Lung (tissue), 13 donors: Measurements from ENCODE around the gene PBXIP1. TPM values are rescaled to one million over a fixed set of nuclear protein-coding genes. Genes with fewer than 3 reads are reported as not detected.
A peak's percentile ranks its signal among the peaks of the same experiment; 100 is the strongest.

Experiments
- ATAC-seq: fragments of 200-7000 bp; cut with Tn5 transposase; one replicate; pipeline ENCODE4 v1.9.1; 2020; ENCODE audit warnings: moderate number of reproducible peaks; ENCODE audit not compliant: insufficient read depth, low FRiP score
- DNase-seq, 3 donors: peaks; one replicate each; pipeline ENCODE4 v3.0.0-alpha.2; 2013 to 2017
- H3K27ac ChIP-seq, 2 donors: one replicate each; pipeline ENCODE4 v1.5.1; 2013; ENCODE audit warnings: mild to moderate bottlenecking in 2 of 2, moderate library complexity in 2 of 2, control low read depth in 1 of 2, inconsistent platforms in 1 of 2, low read depth in 1 of 2, low read length in 1 of 2
- H3K27me3 ChIP-seq, 3 donors: one replicate each; pipeline ENCODE4 v1.5.1; 2013; ENCODE audit warnings: low read length in 2 of 3; ENCODE audit not compliant: control insufficient read depth in 3 of 3, insufficient read depth in 3 of 3
- H3K36me3 ChIP-seq, 4 donors: one replicate each; pipeline ENCODE4 v1.5.1; 2013; ENCODE audit warnings: low read length in 4 of 4, mild to moderate bottlenecking in 1 of 4, moderate library complexity in 1 of 4; ENCODE audit not compliant: control insufficient read depth in 4 of 4, insufficient read depth in 4 of 4
- H3K4me1 ChIP-seq, 5 donors: one replicate each; pipeline ENCODE4 v1.5.1; 2013; ENCODE audit warnings: low read length in 5 of 5, mild to moderate bottlenecking in 2 of 5, moderate library complexity in 1 of 5; ENCODE audit not compliant: control insufficient read depth in 5 of 5, insufficient read depth in 5 of 5
- H3K4me3 ChIP-seq: one replicate; pipeline ENCODE4 v1.5.1; 2013; ENCODE audit warnings: mild to moderate bottlenecking, control low read depth, moderate library complexity
- H3K9ac ChIP-seq, 2 donors: one replicate each; pipeline ENCODE4 v1.5.1; 2013; ENCODE audit warnings: low read length in 2 of 2, control low read depth in 1 of 2; ENCODE audit not compliant: insufficient read depth in 1 of 2
- H3K9me3 ChIP-seq, 4 donors: one replicate each; pipeline ENCODE4 v1.5.1; 2013; ENCODE audit warnings: low read length in 3 of 4, mild to moderate bottlenecking in 1 of 4, moderate library complexity in 1 of 4; ENCODE audit not compliant: control insufficient read depth in 4 of 4, insufficient read depth in 3 of 4
- WGBS, 2 donors: extraction: QIAGEN DNeasy Blood & Tissue Kit; methylation state at CpG; one replicate each; pipeline ENCODE4 v1.1.7; 2013; 5-methylcytosine and 5-hydroxymethylcytosine counted together
- polyA plus RNA-seq, 2 donors: library from polyadenylated mRNA; stranded (reverse); fragments of 200-250 nt; gene quantifications; one replicate each; pipeline ENCODE4 v1.2.1, GENCODE V29; 2013
- small RNA-seq: library from RNA; depleted of rRNA; stranded (forward); fragments of <200 nt; gene quantifications from one replicate; pipeline ENCODE3, GENCODE V24; 2014; ENCODE audit warnings: low replicate concordance
- total RNA-seq, 2 donors: library from RNA; depleted of rRNA in 1 of 2; stranded (reverse); fragments of >200 nt in 1 of 2; gene quantifications; one replicate each; pipeline ENCODE4 v1.2.1, GENCODE V29; 2014 to 2021
- TF ChIP-seq, protein P1 (sequence below): IDR thresholded peaks from 2 replicates; pipeline ENCODE4 v1.5.1; 2012; ENCODE audit warnings: mild to moderate bottlenecking; ENCODE audit errors: control extremely low read depth, extremely low read depth
- donor health status: control.
- donor health status: control.
- donor health status: Bipolar disorder and iron deficiency.
- donor health status: healthy.
- donor health status: DM: yes; HTN: yes; CAD: no.

The PBXIP1 gene
- total and polyA plus RNA-seq, 4 donors, result 32.8 to 178 (median 35.3) TPM

DNA sequence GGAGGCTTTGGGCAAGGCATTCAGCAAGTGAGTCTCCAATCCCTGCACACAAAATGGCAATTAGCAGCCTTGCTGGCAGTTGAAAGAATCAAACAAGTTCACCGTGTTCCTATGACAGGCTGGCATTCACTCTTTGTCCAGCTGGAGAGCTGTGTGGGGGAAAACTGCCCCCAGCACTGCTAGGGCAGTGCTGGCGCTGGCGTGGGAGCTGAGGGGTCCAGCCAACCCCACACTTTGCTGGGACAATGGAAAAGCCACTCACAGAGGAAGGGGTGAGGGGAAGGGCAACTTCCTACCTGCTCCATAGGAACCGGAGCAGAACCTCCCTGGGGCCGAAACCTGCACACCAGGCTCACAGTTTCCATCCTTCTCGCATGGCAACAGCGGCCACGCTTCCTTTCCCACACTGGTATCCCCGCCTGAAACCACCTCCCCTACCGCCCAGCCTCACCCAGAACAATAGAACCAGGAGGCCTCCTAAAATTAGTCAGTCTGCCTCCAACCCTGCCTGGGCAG is 59.1 kb downstream of the PBXIP1 start:
- H3K4me3 ChIP-seq, result no peak overlapping the region
- ATAC-seq (no peak), DNase-seq (no peak)
- no peaks in the 10 kb centered on the region for H3K9me3 ChIP-seq
- H3K27me3 ChIP-seq, result no peaks in the 10 kb centered on the region
- H3K4me1 ChIP-seq, result no peaks in the 10 kb centered on the region
- H3K36me3 ChIP-seq, result no peaks in the 10 kb centered on the region
- 73 to 77% methylated on average over 10 of the region's 10 CpGs for WGBS, 2 donors
- TF ChIP-seq, protein P1, sequence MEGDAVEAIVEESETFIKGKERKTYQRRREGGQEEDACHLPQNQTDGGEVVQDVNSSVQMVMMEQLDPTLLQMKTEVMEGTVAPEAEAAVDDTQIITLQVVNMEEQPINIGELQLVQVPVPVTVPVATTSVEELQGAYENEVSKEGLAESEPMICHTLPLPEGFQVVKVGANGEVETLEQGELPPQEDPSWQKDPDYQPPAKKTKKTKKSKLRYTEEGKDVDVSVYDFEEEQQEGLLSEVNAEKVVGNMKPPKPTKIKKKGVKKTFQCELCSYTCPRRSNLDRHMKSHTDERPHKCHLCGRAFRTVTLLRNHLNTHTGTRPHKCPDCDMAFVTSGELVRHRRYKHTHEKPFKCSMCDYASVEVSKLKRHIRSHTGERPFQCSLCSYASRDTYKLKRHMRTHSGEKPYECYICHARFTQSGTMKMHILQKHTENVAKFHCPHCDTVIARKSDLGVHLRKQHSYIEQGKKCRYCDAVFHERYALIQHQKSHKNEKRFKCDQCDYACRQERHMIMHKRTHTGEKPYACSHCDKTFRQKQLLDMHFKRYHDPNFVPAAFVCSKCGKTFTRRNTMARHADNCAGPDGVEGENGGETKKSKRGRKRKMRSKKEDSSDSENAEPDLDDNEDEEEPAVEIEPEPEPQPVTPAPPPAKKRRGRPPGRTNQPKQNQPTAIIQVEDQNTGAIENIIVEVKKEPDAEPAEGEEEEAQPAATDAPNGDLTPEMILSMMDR, result no peak
- H3K27ac ChIP-seq, result no peak overlapping the region
- no peak overlapping the region for H3K9ac ChIP-seq

DNA sequence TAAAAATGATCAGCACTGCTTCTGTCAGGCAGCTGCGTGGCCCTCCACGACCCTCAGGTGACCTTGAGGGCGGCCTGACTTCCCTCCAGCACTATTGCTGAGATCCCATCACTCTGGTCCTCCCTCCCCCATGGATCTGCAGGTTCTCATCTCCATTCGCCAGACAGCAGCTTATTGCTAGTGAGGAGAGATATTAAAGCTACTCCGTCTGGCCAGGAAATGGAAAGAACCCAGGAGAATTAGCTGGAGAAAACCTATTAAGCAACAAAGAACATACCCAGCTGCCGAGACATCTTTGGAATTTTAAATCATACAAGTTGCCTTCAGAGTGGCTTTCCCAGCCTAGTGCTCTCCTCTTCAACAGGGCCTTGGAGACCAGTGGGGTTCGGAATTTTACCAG is 60.1 kb downstream of the PBXIP1 start:
- no peak overlapping the region for H3K27ac ChIP-seq
- DNase-seq, result peak in 1 of 3 donors; percentile 17
- ATAC-seq, result no peak
- 72 to 84% methylated on average over 7 of the region's 7 CpGs for WGBS, 2 donors
- no peak overlapping the region for H3K9ac ChIP-seq
- TF ChIP-seq, protein P1, result no peak
- no peaks in the 10 kb centered on the region for H3K36me3 ChIP-seq
- H3K4me3 ChIP-seq, result no peak overlapping the region
- no peaks in the 10 kb centered on the region for H3K4me1 ChIP-seq
- no peaks in the 10 kb centered on the region for H3K27me3 ChIP-seq
- H3K9me3 ChIP-seq, result no peaks in the 10 kb centered on the region

Small RNA genes lying within 50 kb of the gene (small RNA-seq; reads per million reads assigned to genes)
- not detected for gene MIR4258
- gene RF00017, result not detected

Other genes starting within 250 kb of the PBXIP1 start
- 1 to 10 TPM; 3.2 to 4.9 TPM for gene KCNN3, start 85.8 kb downstream of the PBXIP1 start, total RNA-seq
- under 1 TPM; 0.47 to 0.55 TPM for gene KCNN3, start 85.8 kb downstream of the PBXIP1 start, polyA plus RNA-seq
- 10 to 100 TPM; 18.4 to 48.8 TPM for gene PMVK, start 19.4 kb downstream of the PBXIP1 start, total RNA-seq
- gene PMVK, start 19.4 kb downstream of the PBXIP1 start, polyA plus RNA-seq, result 10 to 100 TPM; 39.0 to 47.9 TPM
- 10 to 100 TPM; 17.9 to 25.2 TPM for gene PYGO2, start 5.7 kb upstream of the PBXIP1 start, total RNA-seq
- 10 to 100 TPM; 14.6 to 22.2 TPM for gene PYGO2, start 5.7 kb upstream of the PBXIP1 start, polyA plus RNA-seq
- 100 to 1,000 TPM in 1 of 2 donors, 10 to 100 TPM in 1; 67.6 to 136 TPM for gene SHC1, start 14.6 kb upstream of the PBXIP1 start, total RNA-seq
- gene SHC1, start 14.6 kb upstream of the PBXIP1 start, polyA plus RNA-seq, result 100 to 1,000 TPM in 1 of 2 donors, 10 to 100 TPM in 1; 76.5 to 111 TPM
- gene CKS1B, start 18.6 kb upstream of the PBXIP1 start, total RNA-seq, result 10 to 100 TPM; 22.3 to 33.6 TPM
- 10 to 100 TPM; 26.9 to 38.2 TPM for gene CKS1B, start 18.6 kb upstream of the PBXIP1 start, polyA plus RNA-seq
- gene FLAD1, start 27.2 kb upstream of the PBXIP1 start, total RNA-seq, result 10 to 100 TPM; 10.9 to 37.0 TPM
- gene FLAD1, start 27.2 kb upstream of the PBXIP1 start, polyA plus RNA-seq, result 10 to 100 TPM; 29.3 to 31.9 TPM
- under 1 TPM in 1 of 2 donors, not detected in 1; 0.89 TPM for gene LENEP, start 37.5 kb upstream of the PBXIP1 start, total RNA-seq
- under 1 TPM in 1 of 2 donors, not detected in 1; 0.31 TPM for gene LENEP, start 37.5 kb upstream of the PBXIP1 start, polyA plus RNA-seq
- 10 to 100 TPM; 41.9 to 83.3 TPM for gene ZBTB7B, start 46.7 kb upstream of the PBXIP1 start, total RNA-seq
- 10 to 100 TPM; 52.6 to 57.8 TPM for gene ZBTB7B, start 46.7 kb upstream of the PBXIP1 start, polyA plus RNA-seq
- gene DCST2, start 77.7 kb upstream of the PBXIP1 start, total RNA-seq, result 1 to 10 TPM in 1 of 2 donors, under 1 TPM in 1; 0.31 to 1.7 TPM
- 1 to 10 TPM in 1 of 2 donors, under 1 TPM in 1; 0.77 to 1.7 TPM for gene DCST2, start 77.7 kb upstream of the PBXIP1 start, polyA plus RNA-seq
- gene DCST1, start 77.7 kb upstream of the PBXIP1 start, total RNA-seq, result under 1 TPM in 1 of 2 donors, not detected in 1; 0.20 TPM
- under 1 TPM in 1 of 2 donors, not detected in 1; 0.08 TPM for gene DCST1, start 77.7 kb upstream of the PBXIP1 start, polyA plus RNA-seq
- gene ADAM15, start 95.2 kb upstream of the PBXIP1 start, total RNA-seq, result 100 to 1,000 TPM in 1 of 2 donors, 10 to 100 TPM in 1; 49.5 to 209 TPM
- gene ADAM15, start 95.2 kb upstream of the PBXIP1 start, polyA plus RNA-seq, result 100 to 1,000 TPM; 111 to 233 TPM
- gene EFNA4, start 107.6 kb upstream of the PBXIP1 start, total RNA-seq, result 10 to 100 TPM in 1 of 2 donors, 1 to 10 TPM in 1; 8.3 to 13.4 TPM
- 10 to 100 TPM in 1 of 2 donors, 1 to 10 TPM in 1; 9.2 to 11.2 TPM for gene EFNA4, start 107.6 kb upstream of the PBXIP1 start, polyA plus RNA-seq
- 1 to 10 TPM; 1.1 to 1.9 TPM for gene EFNA3, start 122.7 kb upstream of the PBXIP1 start, total RNA-seq
- gene EFNA3, start 122.7 kb upstream of the PBXIP1 start, polyA plus RNA-seq, result 1 to 10 TPM; 1.5 to 1.8 TPM
- gene EFNA1, start 171.8 kb upstream of the PBXIP1 start, total RNA-seq, result 100 to 1,000 TPM; 111 to 202 TPM
- gene EFNA1, start 171.8 kb upstream of the PBXIP1 start, polyA plus RNA-seq, result 100 to 1,000 TPM; 149 to 187 TPM
- gene SLC50A1, start 179.8 kb upstream of the PBXIP1 start, total RNA-seq, result 10 to 100 TPM; 26.3 to 60.3 TPM
- 100 to 1,000 TPM in 1 of 2 donors, 10 to 100 TPM in 1; 76.6 to 114 TPM for gene SLC50A1, start 179.8 kb upstream of the PBXIP1 start, polyA plus RNA-seq
- 10 to 100 TPM; 33.7 to 99.6 TPM for gene DPM3, start 184.4 kb upstream of the PBXIP1 start, total RNA-seq
- 100 to 1,000 TPM; 166 to 491 TPM for gene DPM3, start 184.4 kb upstream of the PBXIP1 start, polyA plus RNA-seq
- 100 to 1,000 TPM in 1 of 2 donors, 10 to 100 TPM in 1; 58.2 to 162 TPM for gene KRTCAP2, start 217.2 kb upstream of the PBXIP1 start, total RNA-seq
- gene KRTCAP2, start 217.2 kb upstream of the PBXIP1 start, polyA plus RNA-seq, result 100 to 1,000 TPM; 218 to 592 TPM
- gene TRIM46, start 217.8 kb upstream of the PBXIP1 start, total RNA-seq, result under 1 TPM; 0.60 to 0.71 TPM
- under 1 TPM; 0.26 to 0.31 TPM for gene TRIM46, start 217.8 kb upstream of the PBXIP1 start, polyA plus RNA-seq